ENCODE results near the gene HYKK.
"Not testable (repeated sequence)": the region's sequence is repeated elsewhere in the genome, so short reads cannot be mapped to it uniquely, and the experiment has no call there.

HYKK gene, protein sequence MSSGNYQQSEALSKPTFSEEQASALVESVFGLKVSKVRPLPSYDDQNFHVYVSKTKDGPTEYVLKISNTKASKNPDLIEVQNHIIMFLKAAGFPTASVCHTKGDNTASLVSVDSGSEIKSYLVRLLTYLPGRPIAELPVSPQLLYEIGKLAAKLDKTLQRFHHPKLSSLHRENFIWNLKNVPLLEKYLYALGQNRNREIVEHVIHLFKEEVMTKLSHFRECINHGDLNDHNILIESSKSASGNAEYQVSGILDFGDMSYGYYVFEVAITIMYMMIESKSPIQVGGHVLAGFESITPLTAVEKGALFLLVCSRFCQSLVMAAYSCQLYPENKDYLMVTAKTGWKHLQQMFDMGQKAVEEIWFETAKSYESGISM

DNA sequence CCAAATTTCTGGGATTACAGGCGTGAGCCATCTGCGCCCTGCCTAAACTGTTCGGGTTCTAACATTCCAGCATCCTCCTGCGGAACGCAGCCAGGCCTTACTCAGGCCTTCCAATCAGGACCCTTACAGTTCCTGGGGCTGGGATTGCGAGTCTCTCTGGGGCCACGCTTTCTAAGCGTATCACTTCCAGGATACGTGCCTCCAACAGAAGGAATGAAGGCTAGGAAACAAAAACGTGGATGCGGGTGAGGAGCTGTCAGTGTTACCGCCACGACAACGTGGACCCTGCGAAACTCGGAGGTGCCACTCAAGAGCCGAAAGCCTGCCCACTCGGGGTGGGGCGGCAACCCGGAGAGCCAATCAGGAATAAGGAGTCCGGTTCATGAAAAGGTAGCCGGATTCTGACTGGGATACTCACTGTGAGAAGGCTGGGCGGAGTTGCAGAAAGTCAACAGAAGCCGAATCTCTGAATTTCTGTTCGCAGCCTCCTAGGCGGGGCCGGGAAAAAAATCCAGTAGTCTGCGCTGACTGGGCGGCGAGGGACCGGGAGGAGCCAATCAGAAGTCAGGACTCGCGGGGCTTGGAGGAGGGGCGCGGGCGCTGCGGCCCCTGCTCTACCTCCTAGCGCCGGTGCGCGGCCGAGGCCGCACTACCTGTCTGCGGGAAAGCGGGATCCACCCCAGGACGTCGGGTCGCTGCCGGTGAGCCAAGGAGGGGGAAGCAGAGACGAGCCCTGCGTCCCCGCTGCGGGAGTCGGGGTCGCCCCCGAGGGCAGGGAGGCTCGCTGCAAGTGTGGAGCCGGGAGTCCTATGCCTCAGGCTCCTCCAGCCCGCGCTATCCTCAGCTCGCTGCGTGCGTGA, at the start of gene HYKK:
TSS of gene HYKK (plus strand) at position 607 of the 860 bp plus-strand sequence. CDS start 5,512 bp downstream, outside the sequence.
- DNase-seq (ENCODE audit: low read depth) = peak; percentile 77

DNA sequence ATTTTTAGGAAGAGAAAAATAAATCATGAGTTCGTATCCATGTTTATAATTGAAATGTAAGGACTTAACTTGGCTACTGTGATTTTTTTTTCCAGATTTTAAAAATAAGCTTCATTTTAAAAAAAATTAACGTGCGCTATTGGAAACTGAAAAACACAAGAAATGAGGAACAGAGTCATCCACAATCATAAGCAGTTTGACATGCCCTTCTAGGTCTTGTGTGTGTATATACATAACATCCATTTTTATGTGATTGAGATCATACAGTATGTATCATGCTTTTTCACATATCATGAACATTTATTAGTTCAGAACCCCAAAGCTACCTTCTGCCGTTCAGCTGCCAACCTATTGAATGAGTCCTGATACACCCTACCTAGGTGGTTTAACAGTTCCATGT, 46.6 kb upstream of the HYKK start:
- no peak for DNase-seq (ENCODE audit: low read depth)

DNA sequence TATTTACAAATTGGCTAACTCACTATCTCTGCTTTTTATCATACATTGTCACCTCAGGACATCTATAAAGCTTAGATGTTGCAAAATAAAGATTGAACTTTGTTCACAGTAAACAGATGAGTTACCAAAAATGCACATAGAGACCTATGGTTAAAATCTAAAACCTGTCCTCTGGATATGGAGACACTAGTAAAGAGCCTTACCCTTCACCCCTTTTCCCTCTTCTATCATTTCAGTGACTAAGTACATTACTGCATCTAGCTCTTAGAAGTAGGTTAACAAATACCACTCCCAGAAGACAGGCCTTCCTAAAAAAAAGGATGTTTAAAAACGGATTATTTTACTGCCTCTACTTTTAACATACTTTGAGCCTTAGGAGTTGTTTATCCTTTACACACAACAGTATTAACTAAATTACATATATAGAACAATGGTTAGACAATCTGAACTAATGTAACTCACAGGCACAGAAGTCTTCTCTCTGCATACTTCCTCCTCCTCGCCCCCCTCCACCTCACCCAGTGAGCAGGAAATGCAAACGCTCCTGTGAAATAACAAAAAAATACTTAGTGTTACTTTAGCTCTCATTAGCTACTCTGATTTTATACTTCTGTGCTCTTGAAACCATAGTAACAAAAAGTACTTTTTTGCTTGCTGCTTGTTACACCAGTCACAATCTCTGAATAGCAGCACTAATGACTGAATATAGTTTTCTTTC, 46.0 kb upstream of the HYKK start:
- no peak for DNase-seq (ENCODE audit: low read depth)

DNA sequence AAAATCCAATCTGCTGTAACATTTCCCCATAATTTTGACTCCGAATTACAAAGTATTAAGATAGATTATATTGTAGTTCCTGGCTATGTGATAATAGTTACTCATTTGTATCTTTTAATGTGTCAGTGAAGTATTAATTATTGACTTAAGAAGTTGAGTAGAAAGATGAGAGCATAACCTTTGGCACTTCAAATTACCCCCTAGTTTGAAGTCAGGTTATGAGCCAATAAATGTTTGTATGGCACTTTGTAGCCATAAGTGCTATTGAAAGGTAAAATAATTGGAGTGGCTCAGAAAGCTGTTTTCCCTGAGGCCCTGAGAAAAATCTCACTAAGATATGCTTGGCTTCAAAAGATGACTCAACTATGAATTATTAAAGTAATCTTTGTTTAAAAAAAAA, 38.3 kb upstream of the HYKK start:
- DNase-seq (ENCODE audit: low read depth) = no peak

DNA sequence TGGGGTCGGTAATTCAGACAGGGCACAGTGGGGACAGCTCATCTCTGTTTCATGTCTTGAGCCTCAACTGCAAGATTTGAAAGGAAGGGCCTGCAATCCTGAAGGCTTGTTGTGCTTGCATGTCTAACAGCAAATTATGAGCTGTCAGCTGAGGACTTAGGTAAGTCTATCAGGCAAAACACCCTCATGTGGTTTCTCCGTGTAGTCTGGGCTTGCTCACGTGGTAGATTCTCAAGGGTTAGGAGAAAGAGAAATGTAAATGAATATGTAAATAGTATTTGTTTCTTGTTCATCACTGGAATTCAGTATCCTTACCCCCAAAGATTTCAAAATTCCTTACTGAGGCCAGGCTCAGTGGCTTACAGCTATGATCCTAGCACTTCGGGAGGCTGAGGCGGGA, 30.1 kb upstream of the HYKK start:
- DNase-seq (ENCODE audit: low read depth) = no peak

DNA sequence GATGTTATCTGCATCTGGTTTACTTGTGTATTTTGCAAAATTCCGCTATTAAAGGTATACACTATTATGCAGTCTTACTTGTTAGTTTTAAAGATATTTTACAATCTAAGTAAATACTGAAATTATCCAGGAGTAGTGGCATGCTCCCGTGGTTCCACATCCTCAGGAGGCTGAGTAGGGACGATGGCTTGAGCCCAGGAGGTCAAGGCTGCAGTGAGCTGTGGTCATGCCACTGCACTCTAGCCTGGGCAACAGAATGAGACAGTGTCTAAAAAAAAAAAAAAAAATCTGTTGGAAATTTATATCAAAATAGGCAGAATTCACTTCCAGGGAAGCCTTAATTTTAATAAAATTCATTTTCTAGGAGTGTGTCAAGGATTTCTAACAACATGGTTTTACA, 27.7 kb upstream of the HYKK start:
- DNase-seq (ENCODE audit: low read depth) = no peak

DNA sequence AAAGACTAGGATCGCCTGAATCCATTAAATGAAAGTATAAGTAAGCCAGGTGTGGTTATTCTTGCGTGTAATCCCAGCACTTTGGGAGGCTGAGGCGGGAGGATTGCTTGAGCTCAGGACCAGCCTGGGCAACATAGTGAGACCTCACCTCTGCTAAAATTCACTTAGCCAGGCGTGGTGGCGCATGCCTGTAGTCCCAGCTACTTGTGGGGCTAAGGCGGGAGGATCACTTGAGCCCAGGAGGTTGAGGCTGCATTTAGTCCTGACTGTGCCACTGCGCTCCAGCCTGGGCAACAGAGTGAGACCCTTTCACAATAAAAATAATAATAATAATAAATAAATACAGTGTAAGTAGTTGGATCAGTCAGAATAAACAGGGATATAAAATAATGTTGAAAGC, 25.5 kb upstream of the HYKK start:
- no peak for DNase-seq (ENCODE audit: low read depth)

DNA sequence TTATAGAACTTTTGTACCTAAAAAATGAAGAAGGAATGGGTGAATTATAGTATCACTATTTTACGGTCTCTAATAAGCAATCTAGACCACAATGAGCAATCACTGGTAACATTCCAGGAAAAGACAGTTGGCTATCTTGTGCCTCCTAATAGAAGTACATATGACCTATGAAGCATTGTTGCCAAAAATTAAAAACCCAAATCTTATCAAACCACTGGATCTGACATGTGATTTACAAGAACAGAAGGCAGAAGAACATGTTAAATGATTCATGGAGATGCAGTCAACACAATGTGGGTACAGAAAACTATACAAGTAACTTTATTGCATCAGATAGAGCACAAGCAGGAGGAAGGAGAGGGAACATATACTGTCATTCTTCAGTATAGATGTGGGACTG, 14.5 kb upstream of the HYKK start:
- DNase-seq (ENCODE audit: low read depth) = no peak

DNA sequence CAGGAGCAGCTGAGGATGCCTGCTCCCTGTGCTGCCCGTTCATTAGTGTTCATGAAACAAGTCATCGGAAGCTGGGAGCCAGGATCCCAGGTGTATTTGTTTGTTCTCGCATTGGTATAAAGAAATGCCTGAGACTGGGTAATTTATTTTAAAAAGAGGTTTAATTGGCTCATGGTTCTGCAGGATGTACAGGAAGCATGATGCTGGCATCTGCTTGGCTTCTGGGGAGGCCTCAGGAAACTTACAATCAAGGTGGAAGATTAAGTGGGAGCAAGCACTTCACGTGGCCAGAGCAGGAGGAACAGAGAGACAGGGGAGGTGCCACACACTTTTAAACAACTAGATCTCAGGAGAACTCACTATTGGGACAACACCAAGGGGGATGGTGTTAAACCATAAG, 5.5 kb upstream of the HYKK start:
- no peak for DNase-seq (ENCODE audit: low read depth)

DNA sequence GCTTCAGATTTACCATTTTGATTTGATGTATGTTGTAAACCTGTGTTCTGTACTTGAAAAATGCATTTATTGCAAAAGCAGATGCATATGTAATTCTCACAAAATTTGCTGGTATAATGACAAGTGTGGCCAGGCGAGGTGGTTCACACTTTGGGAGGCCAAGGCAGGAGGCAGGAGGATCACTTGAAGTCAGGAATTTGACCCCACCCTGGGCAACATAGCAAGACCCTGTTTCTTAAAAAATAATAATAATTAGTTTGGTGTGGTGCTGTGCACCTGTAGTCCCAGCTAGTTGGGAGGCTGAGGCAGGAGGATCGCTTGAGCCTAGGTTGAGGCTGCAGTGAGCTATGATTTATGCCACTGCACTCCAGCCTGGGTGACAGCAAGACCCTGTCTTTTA, 4.7 kb upstream of the HYKK start:
- no peak for DNase-seq (ENCODE audit: low read depth)

DNA sequence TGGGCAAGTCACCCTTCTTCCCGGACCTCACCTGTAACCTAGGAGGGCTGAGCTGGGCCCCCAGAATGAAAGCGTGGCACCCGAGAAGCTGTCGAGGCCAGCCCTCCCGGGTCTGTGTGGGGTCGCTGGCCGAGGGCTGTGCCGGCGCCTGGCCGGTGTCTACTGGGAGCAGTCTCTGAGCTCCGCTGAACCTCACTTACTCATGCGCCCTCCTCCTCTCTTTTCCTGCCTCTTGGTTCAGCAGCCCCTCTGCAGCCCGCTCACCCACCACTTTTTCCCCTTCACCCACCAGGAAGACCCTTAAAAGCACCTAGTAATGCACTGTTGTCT, 419 bp downstream of the HYKK start:
- DNase-seq (ENCODE audit: low read depth) = no peak

DNA sequence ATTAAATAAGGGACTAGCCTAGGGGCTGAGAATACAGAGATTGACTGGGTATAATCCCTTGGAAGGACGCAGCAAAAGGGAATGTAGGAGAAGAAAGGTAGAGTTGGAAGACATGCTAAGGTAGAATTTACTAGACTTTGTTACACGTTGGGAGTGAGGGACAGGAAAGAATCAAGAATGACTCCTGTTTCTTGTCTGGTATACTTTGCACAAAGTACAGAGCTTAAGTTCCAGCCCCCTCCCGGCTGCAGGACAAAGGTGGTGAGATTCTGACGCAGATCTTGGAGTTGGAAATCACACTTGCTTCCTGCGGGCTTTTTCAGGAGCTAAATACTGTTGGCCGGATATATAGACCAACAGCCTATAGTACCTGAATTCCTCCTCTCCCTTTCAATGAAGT, 895 bp downstream of the HYKK start:
- no peak for DNase-seq (ENCODE audit: low read depth)

DNA sequence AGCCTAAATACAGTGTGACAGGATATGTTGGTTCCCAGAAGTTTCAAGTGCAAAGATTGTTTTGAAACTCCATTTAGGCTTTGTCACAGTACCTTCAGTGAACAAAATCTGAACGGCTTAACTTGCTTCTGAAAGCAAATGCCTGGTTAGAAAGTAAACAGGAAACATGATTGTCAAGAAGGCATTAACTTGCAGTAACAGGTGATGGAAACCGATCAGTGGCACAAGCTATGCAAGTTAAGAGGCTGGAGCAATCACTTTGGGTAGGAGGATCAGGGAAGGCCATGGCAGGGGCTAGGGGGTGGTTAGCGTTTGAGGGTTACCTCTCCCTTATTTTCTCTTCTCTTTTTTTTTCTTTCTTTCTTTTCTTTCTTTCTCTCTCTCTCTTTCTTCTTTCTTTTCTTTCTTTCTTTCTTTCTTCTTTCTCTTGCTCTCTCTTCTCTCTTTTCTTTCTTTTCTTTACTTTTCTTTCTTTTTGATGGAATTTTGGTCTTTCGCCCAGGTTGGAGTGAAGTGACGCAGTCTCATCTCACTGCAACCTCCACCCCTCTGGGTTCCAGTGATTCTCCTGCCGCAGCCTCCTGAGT, 2.4 kb downstream of the HYKK start:
- no peak for DNase-seq (ENCODE audit: low read depth)

DNA sequence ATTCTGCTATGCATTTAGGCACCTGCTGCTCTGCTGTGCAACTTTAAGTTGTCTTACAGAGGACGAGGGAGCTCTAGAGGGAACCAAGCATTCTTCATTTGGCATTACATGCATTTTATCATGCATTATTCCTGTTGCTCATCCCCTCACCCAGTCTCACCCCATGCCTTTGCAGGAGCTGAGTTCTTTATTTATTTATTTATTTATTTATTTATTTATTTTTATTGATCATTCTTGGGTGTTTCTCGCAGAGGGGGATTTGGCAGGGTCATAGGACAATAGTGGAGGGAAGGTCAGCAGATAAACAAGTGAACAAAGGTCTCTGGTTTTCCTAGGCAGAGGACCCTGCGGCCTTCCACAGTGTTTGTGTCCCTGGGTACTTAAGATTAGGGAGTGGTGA, 12.7 kb downstream of the HYKK start:
- DNase-seq (ENCODE audit: low read depth) = not testable (repeated sequence)

DNA sequence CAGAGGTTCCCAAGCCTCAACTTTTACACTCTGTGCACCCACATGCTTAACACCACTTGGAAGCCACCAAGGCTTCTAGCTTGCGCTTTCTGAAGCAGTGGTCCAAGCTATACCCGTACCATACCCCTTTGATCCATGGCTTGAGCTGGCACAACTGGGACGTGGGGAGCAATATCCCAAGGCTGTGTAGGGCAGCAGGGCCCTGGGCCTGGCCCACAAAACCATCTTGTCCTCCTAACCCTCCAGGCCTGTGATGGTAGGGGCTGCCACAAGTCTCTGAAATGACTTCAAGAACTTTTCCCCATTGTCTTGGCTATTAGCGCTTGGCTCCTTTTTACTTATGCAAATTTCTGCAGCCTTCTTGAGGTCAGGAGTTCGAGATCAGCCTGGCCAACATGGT, 16.9 kb downstream of the HYKK start:
- no peak for DNase-seq (ENCODE audit: low read depth)

DNA sequence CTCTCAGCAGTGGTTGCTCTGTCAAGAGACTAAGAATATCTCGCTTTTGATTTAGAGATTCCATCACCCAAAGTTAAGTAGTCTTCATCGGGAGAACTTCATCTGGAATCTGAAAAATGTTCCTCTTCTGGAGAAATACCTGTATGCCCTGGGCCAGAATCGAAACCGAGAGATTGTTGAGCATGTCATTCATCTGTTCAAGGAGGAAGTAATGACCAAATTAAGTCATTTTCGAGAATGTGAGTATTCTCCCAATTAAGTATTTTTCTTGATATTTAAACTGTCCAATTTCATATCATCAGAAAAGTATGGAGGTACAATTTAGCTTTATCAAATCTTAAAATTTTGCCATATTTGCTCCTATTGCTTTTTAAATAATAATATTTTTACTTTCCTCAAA, 19.9 kb downstream of the HYKK start:
- DNase-seq (ENCODE audit: low read depth) = no peak

DNA sequence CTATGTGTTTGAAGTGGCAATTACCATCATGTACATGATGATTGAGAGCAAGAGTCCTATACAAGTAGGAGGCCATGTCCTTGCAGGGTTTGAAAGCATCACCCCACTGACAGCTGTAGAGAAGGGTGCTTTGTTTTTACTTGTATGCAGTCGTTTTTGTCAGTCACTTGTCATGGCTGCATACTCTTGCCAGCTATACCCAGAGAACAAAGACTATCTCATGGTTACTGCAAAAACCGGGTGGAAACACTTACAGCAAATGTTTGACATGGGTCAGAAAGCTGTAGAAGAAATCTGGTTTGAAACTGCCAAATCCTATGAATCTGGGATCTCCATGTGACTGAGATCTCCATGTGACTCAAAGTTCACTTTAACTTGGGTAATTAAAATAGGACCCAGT, 26.0 kb downstream of the HYKK start:
- no peak for DNase-seq (ENCODE audit: low read depth)

DNA sequence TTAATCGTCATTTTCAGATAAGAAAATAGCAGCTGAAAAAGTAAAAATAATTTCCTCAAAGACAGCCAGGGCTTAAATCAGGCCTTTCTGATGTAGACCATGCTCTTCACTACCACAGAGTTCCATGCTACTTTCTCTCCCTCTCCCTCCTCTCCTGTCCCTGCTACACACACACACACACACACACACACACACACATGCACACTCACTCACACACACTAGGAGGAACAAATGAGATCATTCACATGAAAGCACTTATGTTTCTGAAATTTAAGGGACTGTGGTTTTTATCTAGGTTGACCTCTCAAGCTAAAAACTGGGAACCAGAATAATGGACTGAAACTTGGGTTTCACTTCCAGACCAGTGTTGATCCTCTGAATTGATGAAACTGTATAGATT, 28.8 kb downstream of the HYKK start:
- DNase-seq (ENCODE audit: low read depth) = no peak

DNA sequence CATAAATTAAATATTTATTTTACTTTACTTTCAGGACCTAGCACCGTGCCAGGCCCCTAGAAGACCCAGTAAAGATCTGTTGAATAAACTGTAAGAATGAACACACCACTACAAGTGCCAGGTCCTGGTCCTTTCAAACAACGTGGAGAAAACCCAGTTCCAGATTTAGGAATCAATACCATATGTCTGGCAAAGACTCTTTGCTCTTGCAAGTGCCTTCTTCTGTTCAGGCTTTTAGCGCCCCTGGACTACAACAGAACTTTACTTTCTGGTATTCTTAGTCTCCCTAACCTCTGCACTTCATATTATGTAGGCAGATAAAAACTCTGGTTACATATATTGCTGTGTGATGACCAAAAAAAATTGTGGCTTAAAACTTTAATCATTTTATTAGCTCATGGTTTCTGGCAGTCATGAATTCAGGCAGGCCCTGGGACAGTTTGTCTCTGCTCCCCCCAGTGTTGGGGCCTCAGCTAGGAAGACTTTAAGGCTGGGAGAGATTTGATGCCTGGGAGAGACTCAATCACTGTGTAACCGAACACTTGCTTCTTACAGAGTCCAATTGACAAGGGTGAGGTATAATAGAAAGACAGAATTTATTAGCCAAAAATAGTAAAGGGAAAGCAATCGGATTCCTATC, 30.0 kb downstream of the HYKK start:
- no peak for DNase-seq (ENCODE audit: low read depth)

DNA sequence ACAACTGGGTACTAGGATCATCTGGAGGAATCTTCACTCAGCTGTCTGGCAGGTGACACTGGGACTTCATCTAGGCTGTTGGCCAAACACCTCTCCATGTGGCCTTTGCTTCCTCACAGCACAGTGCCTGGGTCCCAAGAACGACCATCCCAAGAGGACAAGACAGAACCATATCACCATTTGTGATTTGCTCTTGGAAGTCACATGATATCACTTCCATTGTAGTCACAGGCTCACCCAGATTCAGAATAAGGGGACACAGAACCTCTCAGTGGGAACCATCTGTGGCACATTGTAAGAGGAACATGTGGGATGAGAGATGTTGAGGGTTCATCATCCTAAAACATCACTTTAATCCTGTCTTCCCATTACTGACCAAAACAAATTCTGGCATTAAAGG, 31.0 kb downstream of the HYKK start:
- no peak for DNase-seq (ENCODE audit: low read depth)

DNA sequence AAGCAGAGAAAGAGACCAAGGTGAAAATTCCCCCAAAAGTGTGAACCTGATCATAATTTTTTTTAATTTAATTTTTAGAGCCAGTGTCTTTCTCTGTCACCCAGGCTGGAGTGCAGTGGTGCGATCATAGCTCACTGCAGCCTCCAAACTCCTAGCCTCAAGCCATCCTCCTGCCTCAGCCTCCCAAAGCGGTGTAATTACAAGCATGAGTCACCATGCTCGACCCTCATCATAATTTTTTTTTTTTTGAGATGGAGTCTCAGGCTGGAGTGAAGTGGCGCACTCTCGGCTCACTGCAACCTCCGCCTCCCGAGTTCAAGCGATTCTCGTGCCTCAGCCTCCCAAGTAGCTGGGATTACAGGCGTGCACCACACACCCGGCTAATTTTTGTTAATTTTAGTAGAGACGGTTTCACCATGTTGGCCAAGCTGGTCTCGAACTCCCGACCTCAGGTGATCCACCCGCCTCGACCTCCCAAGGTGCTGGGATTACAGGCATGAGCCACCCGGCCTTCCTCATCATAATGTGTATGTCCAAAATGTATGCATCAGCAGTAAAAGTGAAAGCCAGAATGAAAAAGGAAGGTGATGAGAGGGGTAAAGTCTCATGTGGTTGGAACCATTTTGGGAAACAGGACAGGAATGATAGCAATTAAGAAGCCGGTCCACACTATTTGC, 32.2 kb downstream of the HYKK start:
- not testable (repeated sequence) for DNase-seq (ENCODE audit: low read depth)
